Loucy (cell line): ENCODE measurements around the gene CBX8.

Experiments used
- CTCF ChIP-seq: fragments of 200-600 bp; sonication (generic); conservative IDR thresholded peaks from 2 replicates; pipeline ENCODE4 v1.5.1; 2014; ENCODE audit warnings: mild to moderate bottlenecking, antibody characterized with exemption, low read length
- EZH2phosphoT487 ChIP-seq: fragments of 200-600 bp; IDR thresholded peaks from 2 replicates; pipeline ENCODE4 v1.6.1; 2018; ENCODE audit warnings: antibody characterized with exemption, mild to moderate bottlenecking, moderate library complexity, borderline replicate concordance

- TF ChIP-seq CTCF (no peak), EZH2phosphoT487 (no peak)
Observed at GRCh38 chr17:79799538-79800324, 2.9 kb upstream of the CBX8 start.
